ENCODE measurements around the gene ZNF550. TPM values are rescaled to one million over a fixed set of nuclear protein-coding genes. Genes with fewer than 3 reads are reported as not detected.

ZNF550 gene
- total and polyA plus RNA-seq, 2 of the 13 experiments (the other 11 are each of a cell fraction or from before 2014, with no cell fraction given) = 8.6 to 9.1 TPM

GRCh38 chr19:57578487-57579205 is 19.0 kb upstream of the ZNF550 start, which contains the start of gene ZNF416 (continued):
- TF ChIP-seq REST (IDR thresholded peaks at IDR 0.05; ENCODE audit: borderline replicate concordance in 1 of 2, low read depth in 1 of 2, low read length in 2 of 2) (no peak), ZNF569 (CRISPR knock-in tag; IDR thresholded peaks at IDR 0.05; ENCODE audit: borderline replicate concordance) (no peak), ZNF333 (CRISPR knock-in tag; IDR thresholded peaks at IDR 0.05; ENCODE audit: borderline replicate concordance) (no peak; the same call in 1 of the 2 replicates), ZNF597 (CRISPR knock-in tag; IDR thresholded peaks at IDR 0.05) (no peak), KAT7 (CRISPR knock-in tag; IDR thresholded peaks at IDR 0.05; ENCODE audit: borderline replicate concordance) (no peak; the same call in 1 of the 2 replicates), EED (CRISPR knock-in tag; IDR thresholded peaks at IDR 0.05) (no peak), SP2 (CRISPR knock-in tag; IDR thresholded peaks at IDR 0.05) (peak; percentile 97), SP140L (CRISPR knock-in tag; IDR thresholded peaks at IDR 0.05; ENCODE audit: borderline replicate concordance) (no peak), IRF1 (CRISPR knock-in tag; IDR thresholded peaks at IDR 0.05; ENCODE audit: low read depth) (no peak), KDM4B (CRISPR knock-in tag; IDR thresholded peaks at IDR 0.05) (no peak), ZNF619 (CRISPR knock-in tag; IDR thresholded peaks at IDR 0.05) (0 out of 2 replicates have a peak, but pooled peaks have one; percentile 30), ZNF577 (CRISPR knock-in tag; IDR thresholded peaks at IDR 0.05; ENCODE audit: borderline replicate concordance, low read depth) (no peak), ZGPAT (CRISPR knock-in tag; IDR thresholded peaks at IDR 0.05) (peak; percentile 64; the same call in 1 of the 2 replicates), SMAD3 (CRISPR knock-in tag; IDR thresholded peaks at IDR 0.05) (no peak), THRA (CRISPR knock-in tag; IDR thresholded peaks at IDR 0.05; ENCODE audit: borderline replicate concordance) (peak; percentile 24; the same call in 1 of the 2 replicates), ZNF530 (CRISPR knock-in tag; IDR thresholded peaks at IDR 0.05; ENCODE audit: low read depth) (no peak), MAF1 (CRISPR knock-in tag; IDR thresholded peaks at IDR 0.05; ENCODE audit: borderline replicate concordance) (no peak), SOX5 (CRISPR knock-in tag; IDR thresholded peaks at IDR 0.05; ENCODE audit: borderline replicate concordance) (0 out of 2 replicates have a peak, but pooled peaks have one; percentile 5), MXD3 (CRISPR knock-in tag; IDR thresholded peaks at IDR 0.05) (peak; percentile 63; the same call in 1 of the 2 replicates), ZNF33B (CRISPR knock-in tag; IDR thresholded peaks at IDR 0.05) (no peak)

Measured in HepG2 (cell line).